ENCODE results near the gene TSSK1B.

The TSSK1B gene

DNA sequence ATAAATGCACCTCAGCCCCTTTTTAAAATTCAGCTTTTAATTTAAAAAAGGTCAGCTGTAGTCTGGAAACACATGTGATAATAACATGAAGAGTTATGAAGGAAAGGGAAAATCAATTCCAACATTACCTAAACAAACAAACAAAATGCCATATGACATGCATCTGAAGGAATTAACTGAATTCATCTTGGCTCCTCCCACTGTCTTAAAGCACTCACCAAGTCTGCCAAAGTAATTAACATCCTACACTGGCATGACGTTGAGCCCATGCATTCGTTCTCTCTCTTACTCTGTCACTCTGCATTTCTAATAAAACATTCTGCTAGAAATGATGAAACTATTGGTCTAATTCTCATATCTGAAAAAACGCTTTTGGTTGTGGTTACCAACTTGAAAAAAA lies 37.7 kb downstream of the TSSK1B start:
- no peak for DNase-seq

DNA sequence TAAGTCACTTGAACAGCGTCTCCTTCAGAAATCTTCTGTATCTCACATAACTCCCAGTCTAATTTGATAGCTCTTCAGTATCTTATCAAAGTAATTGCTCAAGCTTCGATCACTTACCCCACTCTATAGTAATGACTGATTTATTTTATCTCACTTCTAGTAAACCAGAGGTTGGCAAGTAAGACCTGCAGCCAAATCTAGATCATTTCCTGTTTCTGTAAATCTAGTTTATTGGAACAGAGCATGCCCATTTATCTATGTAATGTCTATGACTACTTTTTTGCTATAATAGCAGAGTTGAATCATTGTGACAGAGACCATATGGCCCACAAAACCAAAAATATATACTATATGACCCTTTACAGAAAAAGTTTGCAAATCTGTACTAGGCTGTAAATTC lies 40.1 kb downstream of the TSSK1B start:
- DNase-seq = no peak

GRCh38 chr5:113390224-113390623 lies 44.6 kb downstream of the TSSK1B start:
- no peak for DNase-seq

- no peak for DNase-seq
Measured at GRCh38 chr5:113389116-113389515, 45.7 kb downstream of the TSSK1B start.

DNA sequence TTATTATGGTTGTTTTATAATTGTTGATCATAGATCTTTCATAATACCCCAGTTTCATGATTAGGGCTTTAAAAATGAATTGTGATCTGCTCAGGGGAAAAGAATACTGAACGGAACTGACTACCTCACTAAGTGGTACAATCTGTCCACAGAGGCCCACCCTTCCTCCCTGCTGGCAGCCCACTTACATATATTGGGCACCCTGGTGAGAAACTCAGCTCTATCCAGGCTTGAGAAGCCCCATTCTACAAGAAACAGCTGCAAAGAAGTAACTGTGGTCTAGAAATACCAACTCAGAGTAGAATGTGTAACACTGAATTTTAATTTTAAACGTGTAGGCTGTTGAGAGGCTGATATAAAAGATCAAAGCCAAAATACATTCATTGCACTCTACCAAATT lies 46.9 kb downstream of the TSSK1B start:
- no peak for DNase-seq

- no peak for DNase-seq
Measured at GRCh38 chr5:113384782-113385285, 50.0 kb downstream of the TSSK1B start.

- no peak for DNase-seq
Measured at GRCh38 chr5:113382731-113383130, 52.1 kb downstream of the TSSK1B start.
